GM23338 (cell line): Measurements from ENCODE around the gene CLEC3B. TPM values are rescaled to one million over a fixed set of nuclear protein-coding genes. Genes with fewer than 3 reads are reported as not detected.

Experiments
- ATAC-seq: fragments of 200-7000 bp; cut with Tn5 transposase; 3 replicates; pipeline ENCODE4 v1.9.1; 2020
- DNase-seq: peaks from one replicate; pipeline ENCODE4 v3.0.0-alpha.2; 2015; ENCODE audit warnings: low spot score
- H2AFZ ChIP-seq: fragments of 200-600 bp; sonication (generic); 2 replicates; pipeline ENCODE4 v1.8.0; 2016; ENCODE audit warnings: antibody characterized with exemption, mild to moderate bottlenecking, moderate library complexity
- H3F3A ChIP-seq: fragments of 200-600 bp; sonication (generic); replicated peaks from 2 replicates; pipeline ENCODE4 v1.8.0; 2017; ENCODE audit warnings: antibody characterized with exemption, mixed run types, low read depth
- H3K27ac ChIP-seq: fragments of 200-600 bp; sonication (generic); 2 replicates; pipeline ENCODE4 v1.6.1; 2016; ENCODE audit warnings: low read depth
- H3K27me3 ChIP-seq: fragments of 200-600 bp; sonication (generic); 2 replicates; pipeline ENCODE4 v1.8.0; 2016; ENCODE audit warnings: mild to moderate bottlenecking, mixed run types, moderate library complexity; ENCODE audit not compliant: insufficient read depth
- H3K36me3 ChIP-seq: fragments of 200-600 bp; sonication (generic); 2 replicates; pipeline ENCODE4 v1.8.0; 2016; ENCODE audit warnings: mild to moderate bottlenecking; ENCODE audit not compliant: insufficient read depth
- H3K4me1 ChIP-seq: fragments of 200-600 bp; sonication (generic); 2 replicates; pipeline ENCODE4 v1.8.0; 2016; ENCODE audit warnings: mild to moderate bottlenecking, moderate library complexity; ENCODE audit not compliant: insufficient read depth
- H3K4me2 ChIP-seq: fragments of 200-600 bp; sonication (generic); 2 replicates; pipeline ENCODE4 v1.7.1; 2017; ENCODE audit warnings: mixed run types
- H3K4me3 ChIP-seq: fragments of 200-600 bp; sonication (generic); 2 replicates; pipeline ENCODE4 v1.6.1; 2016; ENCODE audit warnings: mixed run types
- H3K79me2 ChIP-seq: fragments of 200-600 bp; sonication (generic); replicated peaks from 2 replicates; pipeline ENCODE4 v1.8.0; 2017; ENCODE audit warnings: mild to moderate bottlenecking; ENCODE audit not compliant: insufficient read depth
- H3K9me2 ChIP-seq: fragments of 200-600 bp; sonication (generic); 2 replicates; pipeline ENCODE4 v1.8.0; 2017; ENCODE audit not compliant: insufficient read depth
- H4K20me1 ChIP-seq: fragments of 200-600 bp; sonication (generic); replicated peaks from 2 replicates; pipeline ENCODE4 v1.8.0; 2017; ENCODE audit warnings: mild to moderate bottlenecking; ENCODE audit not compliant: insufficient read depth
- H3K27ac Mint-ChIP-seq: 2 replicates; pipeline ENCODE4 v1.8.0; 2020; ENCODE audit warnings: inconsistent platforms, mild to moderate bottlenecking, moderate library complexity, mixed read lengths
- H3K27me3 Mint-ChIP-seq: 3 replicates; pipeline ENCODE4 v1.8.0; 2022; ENCODE audit warnings: low read depth, mild to moderate bottlenecking, moderate library complexity, mixed read lengths, inconsistent platforms; ENCODE audit not compliant: insufficient read depth, poor library complexity
- H3K36me3 Mint-ChIP-seq: 3 replicates; pipeline ENCODE4 v1.8.0; 2021; ENCODE audit warnings: low read depth, mild to moderate bottlenecking, inconsistent platforms, moderate library complexity, mixed read lengths
- H3K4me1 Mint-ChIP-seq: 3 replicates; pipeline ENCODE4 v1.8.0; 2020; ENCODE audit warnings: mild to moderate bottlenecking, inconsistent platforms, mixed read lengths
- H3K4me3 Mint-ChIP-seq: 3 replicates; pipeline ENCODE4 v1.8.0; 2021; ENCODE audit warnings: moderate library complexity, mild to moderate bottlenecking, inconsistent platforms, mixed read lengths
- H3K9me3 Mint-ChIP-seq: 3 replicates; pipeline ENCODE4 v1.8.0; 2020; ENCODE audit warnings: moderate library complexity, mild to moderate bottlenecking, inconsistent platforms, mixed read lengths
- CREB1 ChIP-seq: fragments of 250-450 bp; sonication (Bioruptor Pico); IDR thresholded peaks from 2 replicates; pipeline ENCODE4 v1.5.0; 2020; ENCODE audit warnings: low read depth, mild to moderate bottlenecking, moderate library complexity
- CTCF ChIP-seq, 2 experiments: fragments of 200-600 bp in 1 of 2; sonication (generic) in 1 of 2; conservative IDR thresholded peaks; 2 replicates each; pipeline versions ENCODE4 v1.5.1 to v1.6.1; 2016 to 2017; ENCODE audit warnings: antibody characterized with exemption in 2 of 2, low read depth in 2 of 2, mild to moderate bottlenecking in 2 of 2, moderate library complexity in 1 of 2
- ETS1 ChIP-seq: IDR thresholded peaks from 2 replicates; pipeline ENCODE4 v1.6.1; 2016; ENCODE audit warnings: antibody characterized with exemption
- STAT1 ChIP-seq: IDR thresholded peaks from one replicate; pipeline ENCODE4 v1.6.1; 2016; ENCODE audit warnings: antibody characterized with exemption; ENCODE audit not compliant: unreplicated experiment
- ZNF114 ChIP-seq: fragments of 250-450 bp; sonication (Bioruptor Pico); IDR thresholded peaks from 2 replicates; pipeline ENCODE4 v1.5.0; 2020; ENCODE audit warnings: mild to moderate bottlenecking, moderate library complexity
- ZNF331 ChIP-seq: fragments of 250-450 bp; sonication (Bioruptor Pico); IDR thresholded peaks from 2 replicates; pipeline ENCODE4 v1.5.0; 2020; ENCODE audit warnings: low read depth, mild to moderate bottlenecking, moderate library complexity
- polyA plus RNA-seq: library from polyadenylated mRNA; unstranded; fragments of >200 nt; fragmentation: Nextera tagmentation; extraction: Ambion mirVana; gene quantifications from 2 replicates; pipeline ENCODE4 v1.2.1, GENCODE V29; 2016
- total RNA-seq: library from RNA; depleted of rRNA; stranded (reverse); fragments of >200 nt; shearing (Covaris generic); gene quantifications from 2 replicates; pipeline ENCODE4 v1.2.3, GENCODE V29; 2014

The CLEC3B gene
- total and polyA plus RNA-seq, 2 experiments from 2014 or later, result not detected

- no peak overlapping the region for H3K4me3 Mint-ChIP-seq
- no peak for TF ChIP-seq ZNF331 (CRISPR knock-in tag)
- peak; percentile 39 to 44 for TF ChIP-seq CTCF (conservative IDR thresholded peaks at IDR 0.05; ENCODE audit: low read depth in 2 of 2)
- no peak for TF ChIP-seq ZNF114 (CRISPR knock-in tag)
- H3K4me1 Mint-ChIP-seq, result no peaks in the 10 kb centered on the region
- Histone ChIP-seq H3K27ac (no peak overlapping the region), H4K20me1 (no peaks in the 10 kb centered on the region), H3K9me2 (peaks cover 3% of the 10 kb centered on the region; the same call in 1 of the 2 replicates), H3K79me2 (no peaks in the 10 kb centered on the region), H3K27me3 (no peaks in the 10 kb centered on the region), H3K4me1 (no peaks in the 10 kb centered on the region; the same call in 1 of the 2 replicates), H3K4me3 (no peak overlapping the region), H3K36me3 (no peaks in the 10 kb centered on the region; the same call in 1 of the 2 replicates), H3F3A (no peaks in the 10 kb centered on the region), H2AFZ (0 out of 2 replicates have a peak overlapping the region, but pooled peaks have one; percentile 28), H3K4me2 (no peak overlapping the region)
- H3K36me3 Mint-ChIP-seq, result peaks cover 3% of the 10 kb centered on the region; the same call in 2 of the 3 replicates
- ATAC-seq (peak; percentile 24; the same call in 1 of the 3 replicates), DNase-seq (peak; percentile 65)
- no peaks in the 10 kb centered on the region; the same call in 2 of the 3 replicates for H3K9me3 Mint-ChIP-seq
- peaks cover 5% of the 10 kb centered on the region for H3K27me3 Mint-ChIP-seq
- no peak overlapping the region for H3K27ac Mint-ChIP-seq
Measured at GRCh38 chr3:45078910-45079522, 52.9 kb downstream of the CLEC3B start.

GRCh38 chr3:45079715-45080114 lies 53.6 kb downstream of the CLEC3B start:
- H2AFZ ChIP-seq, result no peak overlapping the region
- ATAC-seq (no peak), DNase-seq (no peak)
- Mint-ChIP-seq H3K4me1 (no peaks in the 10 kb centered on the region), H3K9me3 (no peaks in the 10 kb centered on the region; the same call in 2 of the 3 replicates), H3K27me3 (peaks cover 5% of the 10 kb centered on the region), H3K4me3 (no peak overlapping the region), H3K36me3 (peaks cover 4% of the 10 kb centered on the region; the same call in 2 of the 3 replicates), H3K27ac (no peak overlapping the region)
- TF ChIP-seq ZNF331 (CRISPR knock-in tag) (no peak), CREB1 (CRISPR knock-in tag) (no peak), ETS1 (no peak), STAT1 (no peak)
- H3K4me2 ChIP-seq, result no peak overlapping the region
- H3F3A ChIP-seq, result no peaks in the 10 kb centered on the region
- H4K20me1 ChIP-seq, result no peaks in the 10 kb centered on the region
- peaks cover 3% of the 10 kb centered on the region; the same call in 1 of the 2 replicates for H3K9me2 ChIP-seq
- H3K27ac ChIP-seq, result no peak overlapping the region
- no peaks in the 10 kb centered on the region for H3K79me2 ChIP-seq
- H3K4me1 ChIP-seq, result no peaks in the 10 kb centered on the region; the same call in 1 of the 2 replicates
- no peaks in the 10 kb centered on the region for H3K27me3 ChIP-seq
- no peak overlapping the region for H3K4me3 ChIP-seq
- peaks cover under 1% of the 10 kb centered on the region; the same call in 1 of the 2 replicates for H3K36me3 ChIP-seq
